Placental pericyte (primary cell): ENCODE measurements around the gene SUV39H2. TPM values are rescaled to one million over a fixed set of nuclear protein-coding genes. Genes with fewer than 3 reads are reported as not detected.

ENCODE experiments used
- total RNA-seq: library from RNA; depleted of rRNA; stranded (reverse); fragments of >200 nt; gene quantifications from 2 replicates; pipeline ENCODE4 v1.2.3, GENCODE V29; 2012

The SUV39H2 gene
- total RNA-seq, result 5.7 and 23.3 TPM in 2 replicates

DNA sequence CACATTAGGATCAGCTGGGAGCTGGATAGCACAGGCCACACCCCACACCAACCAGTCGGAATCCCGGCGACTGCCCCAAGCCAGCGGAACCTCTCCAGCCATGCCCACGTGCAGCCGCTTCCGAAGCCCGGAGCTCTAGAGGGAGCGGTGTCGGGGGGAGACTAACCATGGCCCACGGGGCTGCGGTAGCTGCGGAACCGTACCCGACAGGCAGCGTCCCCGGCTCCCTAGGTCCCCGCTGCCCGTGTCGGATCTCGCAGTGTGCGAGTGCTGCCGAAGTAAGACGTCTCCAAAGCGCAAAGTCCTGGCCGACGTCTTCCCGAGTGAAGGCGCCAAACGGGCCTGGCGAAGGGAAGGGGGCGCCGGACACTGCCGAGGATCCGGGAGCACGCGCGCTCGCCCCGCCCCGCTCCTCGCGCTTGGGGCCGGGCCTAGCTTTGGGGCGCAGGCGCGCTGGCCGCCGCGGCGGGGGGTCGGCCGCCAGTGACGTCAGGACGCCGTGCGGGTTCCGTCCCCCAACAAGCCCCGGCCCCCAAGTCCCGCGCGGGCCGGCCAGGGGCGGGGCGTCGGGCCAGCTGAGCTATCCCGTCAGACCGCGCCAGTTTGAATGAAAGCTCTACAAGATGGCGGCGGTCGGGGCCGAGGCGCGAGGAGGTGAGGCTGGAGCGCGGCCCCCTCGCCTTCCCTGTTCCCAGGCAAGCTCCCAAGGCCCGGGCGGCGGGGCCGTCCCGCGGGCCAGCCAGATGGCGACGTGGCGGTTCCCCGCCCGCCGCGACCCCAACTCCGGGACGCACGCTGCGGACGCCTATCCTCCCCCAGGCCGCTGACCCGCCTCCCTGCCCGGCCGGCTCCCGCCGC, at the start of gene SUV39H2:
TSS of gene SUV39H2 (plus strand) at position 601 of the 858 bp plus-strand sequence. CDS start at position 624, 23 bp downstream.

GRCh38 chr10:14837757-14838581, 40.7 kb upstream of the SUV39H2 start, which contains the start of the genes CDNF, HSPA14 and MSANTD7:
CDNF (minus strand) TSS chr10:14838037; CDS start chr10:14837946, 91 bp downstream.
HSPA14 (plus strand) TSS chr10:14838306; CDS start chr10:14838403, 97 bp downstream.
MSANTD7 (plus strand) TSS chr10:14838306; CDS start chr10:14842285, 3,979 bp downstream.

Other genes with a start within 250 kb of the SUV39H2 start
- gene FAM107B, start 104.0 kb upstream of the SUV39H2 start, total RNA-seq, result 7.7 and 53.1 TPM in 2 replicates
- 0.86 and 1.1 TPM in 2 replicates for gene CDNF, start 40.8 kb upstream of the SUV39H2 start, total RNA-seq
- gene HSPA14, start 40.6 kb upstream of the SUV39H2 start, total RNA-seq, result 7.7 and 14.0 TPM in 2 replicates
- gene MSANTD7, start 40.6 kb upstream of the SUV39H2 start, total RNA-seq, result 14.2 and 26.6 TPM in 2 replicates
- 11.4 and 16.3 TPM in 2 replicates for gene DCLRE1C, start 75.2 kb downstream of the SUV39H2 start, total RNA-seq
- not detected in 2 replicates for gene MEIG1, start 80.5 kb downstream of the SUV39H2 start, total RNA-seq
- not detected in 2 replicates for gene OLAH, start 165.1 kb downstream of the SUV39H2 start, total RNA-seq
- gene ACBD7, start 209.9 kb downstream of the SUV39H2 start, total RNA-seq, result 0.72 TPM in 1 of 2 replicates, not detected in the other
- gene RPP38, start 218.5 kb downstream of the SUV39H2 start, total RNA-seq, result 15.5 and 16.0 TPM in 2 replicates